Esophagus squamous epithelium (tissue), 5 donors: Measurements from ENCODE around the gene CA6. TPM values are rescaled to one million over a fixed set of nuclear protein-coding genes. Genes with fewer than 3 reads are reported as not detected.
"Not testable (repeated sequence)": the region's sequence is repeated elsewhere in the genome, so short reads cannot be mapped to it uniquely, and the experiment has no call there.

ENCODE experiments used
- DNase-seq: peaks from one replicate; lab custom pipeline; 2025; lab: John Stamatoyannopoulos, UW
- H3K27ac ChIP-seq, 4 donors: fragments of 200-600 bp; sonication (generic); one replicate each; pipeline ENCODE4 v1.5.1; 2016 to 2019; ENCODE audit warnings: mild to moderate bottlenecking in 1 of 4
- H3K27me3 ChIP-seq, 4 donors: fragments of 200-600 bp; sonication (generic); 1 replicate in 3 of 4; 2 replicates in 1 of 4; pipeline versions ENCODE4 v1.5.1 to v1.6.0; 2017 to 2021; ENCODE audit warnings: antibody characterized with exemption in 1 of 4
- H3K36me3 ChIP-seq, 3 donors: fragments of 200-600 bp; sonication (generic); one replicate each; pipeline ENCODE4 v1.5.1; 2016 to 2019
- H3K4me1 ChIP-seq, 3 donors: fragments of 200-600 bp; sonication (generic); one replicate each; pipeline ENCODE4 v1.5.1; 2017 to 2019
- H3K4me3 ChIP-seq, 4 donors: fragments of 200-600 bp; sonication (generic); 1 replicate in 3 of 4; 2 replicates in 1 of 4; pipeline ENCODE4 v1.5.1; 2016 to 2019; ENCODE audit warnings: mild to moderate bottlenecking in 2 of 4, moderate library complexity in 1 of 4
- H3K9me3 ChIP-seq, 3 donors: fragments of 200-600 bp; sonication (generic); one replicate each; pipeline ENCODE4 v1.5.1; 2016 to 2019
- POLR2A ChIP-seq, 4 donors: fragments of 450-650 bp; IDR thresholded peaks; one replicate each; pipeline ENCODE4 v1.6.1; 2017; ENCODE audit warnings: antibody characterized with exemption in 4 of 4, mild to moderate bottlenecking in 4 of 4, moderate library complexity in 3 of 4
- WGBS, 2 donors: methylation state at CpG; one replicate each; pipeline ENCODE4 v1.1.5; 2018; 5-methylcytosine and 5-hydroxymethylcytosine counted together
- intact Hi-C: fragments of 100-400 bp; cut with DNase I; formaldehyde crosslinking; loops from one replicate; pipeline ENCODE4 v1.15.0; 2022
- total RNA-seq, 4 donors: library from RNA; depleted of rRNA; stranded (reverse); fragments of >200 nt; gene quantifications; one replicate each; pipeline ENCODE4 v1.1.0, GENCODE V29; 2016
- TF ChIP-seq, protein P1 (sequence below), 6 experiments: fragments of 450-650 bp in 4 of 6; fragments of 200-600 bp in 2 of 6; sonication (generic) in 2 of 6; IDR thresholded peaks; one replicate each; pipeline ENCODE4 v1.5.1; 2016 to 2019; ENCODE audit warnings: antibody characterized with exemption in 6 of 6, mild to moderate bottlenecking in 4 of 6, moderate library complexity in 4 of 6
- donor health status: DM: yes; HTN: yes; CAD: no.

Gene CA6
- total RNA-seq, 4 donors from 2014 or later: not detected

DNA sequence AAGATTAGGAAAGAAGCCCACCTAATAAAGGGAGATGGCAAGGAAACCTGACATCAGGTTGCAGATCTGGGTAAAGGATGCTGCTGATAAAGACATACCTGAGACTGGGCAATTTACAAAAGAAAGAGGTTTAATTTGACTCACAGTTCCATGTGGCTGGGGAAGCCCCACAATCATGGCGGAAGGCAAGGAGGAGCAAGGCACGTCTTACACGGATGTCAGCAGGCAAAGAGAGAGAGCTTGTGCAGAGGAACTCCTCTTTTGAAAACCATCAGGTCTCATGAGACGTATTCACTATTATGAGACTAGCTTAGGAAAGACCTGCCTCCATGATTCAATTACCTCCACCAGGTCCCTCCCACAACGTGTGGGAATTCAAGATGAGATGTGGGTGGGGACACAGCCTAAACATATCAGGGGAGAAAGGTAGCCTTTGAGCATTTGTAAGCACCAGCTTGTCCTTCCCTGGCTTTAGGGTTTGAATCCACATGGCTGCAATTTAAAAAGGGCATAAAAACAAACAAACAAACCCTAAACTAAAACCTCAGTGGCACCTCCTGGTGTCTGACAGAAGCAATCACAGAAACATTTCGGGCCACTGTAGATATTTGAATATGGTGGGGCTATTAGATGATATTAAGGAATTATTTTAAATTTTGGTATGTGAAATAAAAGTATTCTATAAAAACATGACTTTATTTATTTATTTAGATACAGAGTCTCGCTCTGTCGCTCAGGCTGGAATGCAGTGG is 47.4 kb downstream of the CA6 start:
- DNase-seq: no peak
- H3K27me3 ChIP-seq: no peaks in the 10 kb centered on the region
- H3K4me1 ChIP-seq: peaks cover 0 to 3% (median 0%) of the 10 kb centered on the region in 3 donors
- no peak overlapping the region for H3K27ac ChIP-seq
- no peaks in the 10 kb centered on the region for H3K9me3 ChIP-seq
- intact Hi-C loops: no loop called here
- TF ChIP-seq, protein P1, sequence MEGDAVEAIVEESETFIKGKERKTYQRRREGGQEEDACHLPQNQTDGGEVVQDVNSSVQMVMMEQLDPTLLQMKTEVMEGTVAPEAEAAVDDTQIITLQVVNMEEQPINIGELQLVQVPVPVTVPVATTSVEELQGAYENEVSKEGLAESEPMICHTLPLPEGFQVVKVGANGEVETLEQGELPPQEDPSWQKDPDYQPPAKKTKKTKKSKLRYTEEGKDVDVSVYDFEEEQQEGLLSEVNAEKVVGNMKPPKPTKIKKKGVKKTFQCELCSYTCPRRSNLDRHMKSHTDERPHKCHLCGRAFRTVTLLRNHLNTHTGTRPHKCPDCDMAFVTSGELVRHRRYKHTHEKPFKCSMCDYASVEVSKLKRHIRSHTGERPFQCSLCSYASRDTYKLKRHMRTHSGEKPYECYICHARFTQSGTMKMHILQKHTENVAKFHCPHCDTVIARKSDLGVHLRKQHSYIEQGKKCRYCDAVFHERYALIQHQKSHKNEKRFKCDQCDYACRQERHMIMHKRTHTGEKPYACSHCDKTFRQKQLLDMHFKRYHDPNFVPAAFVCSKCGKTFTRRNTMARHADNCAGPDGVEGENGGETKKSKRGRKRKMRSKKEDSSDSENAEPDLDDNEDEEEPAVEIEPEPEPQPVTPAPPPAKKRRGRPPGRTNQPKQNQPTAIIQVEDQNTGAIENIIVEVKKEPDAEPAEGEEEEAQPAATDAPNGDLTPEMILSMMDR (IDR thresholded peaks at IDR 0.05): peak in 1 of 6 experiments; percentile 26
- TF ChIP-seq POLR2A (IDR thresholded peaks at IDR 0.05): no peak
- no peaks in the 10 kb centered on the region for H3K36me3 ChIP-seq
- no peak overlapping the region for H3K4me3 ChIP-seq
- 80 to 87% methylated on average over 8 of the region's 8 CpGs for WGBS, 2 donors

DNA sequence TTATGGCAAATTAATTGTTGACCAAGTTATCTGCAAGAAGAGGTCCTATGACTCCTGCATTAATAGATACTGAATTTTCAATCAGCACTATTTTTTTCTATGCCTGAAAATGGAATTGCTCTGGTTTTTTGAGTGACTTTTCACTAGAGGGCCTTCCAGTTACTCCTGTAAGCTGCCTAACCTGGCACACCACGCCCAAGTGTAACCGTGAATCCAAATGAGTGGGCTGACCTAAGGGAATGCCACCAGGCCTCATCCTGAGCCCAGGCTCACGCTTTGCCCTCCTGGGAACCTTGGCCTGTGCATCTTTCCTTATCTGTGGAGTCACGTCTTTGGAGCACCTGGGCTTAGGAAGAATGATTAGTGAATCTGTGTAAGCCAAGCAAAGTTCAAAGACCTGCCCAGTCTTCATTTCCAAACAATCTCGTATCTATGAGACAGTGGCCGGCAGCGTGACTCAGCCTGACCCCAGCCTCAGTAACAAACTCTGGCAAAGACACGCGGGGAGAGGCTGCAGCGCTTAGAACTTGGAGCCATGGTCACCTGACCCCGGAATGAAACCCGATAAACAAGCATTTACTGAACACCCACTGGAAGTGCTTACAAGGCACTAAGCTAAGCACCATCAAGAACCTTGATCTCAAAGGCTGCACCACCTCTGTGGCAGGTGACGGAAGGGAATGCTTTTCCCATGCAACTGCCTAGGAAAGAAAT is 48.5 kb downstream of the CA6 start:
- H3K27ac ChIP-seq, H3K36me3 ChIP-seq, DNase-seq, H3K4me1 ChIP-seq, intact Hi-C loops, H3K27me3 ChIP-seq, H3K9me3 ChIP-seq, H3K4me3 ChIP-seq: not testable (repeated sequence)
- 66 to 80% methylated on average over 2 to 9 of the region's 13 CpGs for WGBS, 2 donors

DNA sequence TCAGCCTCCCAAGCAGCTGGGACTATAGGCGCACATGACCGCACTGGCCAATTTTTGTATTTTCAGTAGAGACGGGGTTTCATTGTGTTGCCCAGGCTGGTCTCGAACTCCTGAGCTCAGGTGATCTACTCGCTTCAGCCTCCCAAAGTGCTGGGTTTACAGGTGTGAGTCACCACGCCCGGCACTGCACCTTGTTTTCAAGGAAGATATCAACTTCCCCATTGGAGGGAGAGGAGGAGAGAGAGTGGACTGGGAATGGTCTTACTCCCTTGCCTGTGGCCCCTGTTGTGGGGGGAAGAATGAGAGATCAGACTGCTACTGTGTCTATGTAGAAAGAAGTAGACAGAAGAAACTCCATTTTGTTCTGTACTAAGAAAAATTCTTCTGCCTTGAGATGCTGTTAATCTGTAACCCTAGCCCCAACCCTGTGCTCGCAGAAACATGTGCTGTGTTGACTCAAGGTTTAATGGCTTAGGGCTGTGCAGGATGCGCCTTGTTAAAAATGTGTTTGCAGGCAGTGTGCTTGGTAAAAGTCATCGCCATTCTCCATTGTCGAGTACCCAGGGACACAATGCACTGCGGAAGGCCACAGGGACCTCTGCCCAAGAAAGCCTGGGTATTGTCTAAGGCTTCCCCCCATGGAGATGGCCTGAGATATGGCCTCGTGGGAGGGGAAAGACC is 56.0 kb downstream of the CA6 start:
- H3K36me3 ChIP-seq, intact Hi-C loops, H3K27me3 ChIP-seq, H3K4me3 ChIP-seq, DNase-seq, H3K9me3 ChIP-seq: not testable (repeated sequence)
- peaks cover 0 to 21% (median 0%) of the 10 kb centered on the region in 3 donors for H3K4me1 ChIP-seq
- H3K27ac ChIP-seq: peak overlapping the region in 2 of 4 donors; percentile 52 to 62
- 53 to 58% methylated on average over 6 to 13 of the region's 13 CpGs for WGBS, 2 donors

DNA sequence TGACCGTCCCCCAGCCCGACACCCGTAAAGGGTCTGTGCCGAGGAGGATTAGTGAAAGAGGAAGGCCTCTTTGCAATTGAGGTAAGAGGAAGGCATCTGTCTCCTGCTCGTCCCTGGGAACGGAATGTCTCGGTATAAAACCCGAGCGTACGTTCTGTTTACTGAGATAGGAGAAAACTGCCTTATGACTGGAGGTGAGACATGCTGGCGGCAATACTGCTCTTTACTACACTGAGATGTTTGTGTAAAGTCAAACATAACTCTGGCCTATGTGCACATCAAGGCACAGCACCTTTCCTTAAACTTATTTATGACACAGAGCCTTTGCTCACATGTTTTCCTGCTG is 56.5 kb downstream of the CA6 start:
- intact Hi-C loops: not testable (repeated sequence)
- peak overlapping the region in 2 of 4 donors; percentile 52 to 62 for H3K27ac ChIP-seq

DNA sequence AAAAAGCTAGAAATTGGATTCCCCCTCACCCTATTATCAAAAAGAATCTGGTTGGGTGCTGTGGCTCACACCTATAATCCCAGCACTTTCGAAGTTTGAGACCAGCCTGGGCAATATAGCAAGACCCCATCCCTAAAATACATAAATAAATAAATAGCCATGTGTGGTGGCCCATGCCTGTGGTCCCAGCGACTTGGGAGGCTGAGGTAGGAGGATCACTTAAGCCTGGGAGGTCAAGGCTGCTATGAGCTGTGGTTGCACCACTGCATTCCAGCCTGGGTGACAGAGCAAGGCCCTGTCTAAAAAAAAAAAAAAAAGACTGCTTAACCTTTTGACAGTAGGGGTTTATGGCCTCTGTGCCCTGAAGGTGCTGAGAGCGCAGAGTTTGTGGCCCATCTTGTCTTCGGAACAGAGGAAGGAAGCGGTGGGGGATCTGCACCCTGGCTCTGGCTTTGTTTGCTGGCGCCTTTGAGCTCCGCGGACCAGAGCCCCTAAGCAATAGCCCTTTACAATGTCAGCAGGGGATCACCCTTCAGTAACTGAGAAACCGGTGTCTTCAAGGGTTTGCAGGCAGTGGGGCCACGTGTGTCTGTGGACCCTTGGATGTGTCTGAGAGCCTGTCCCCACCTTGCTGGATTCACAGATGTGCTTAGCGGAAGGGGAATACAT is 58.5 kb downstream of the CA6 start:
- 82 to 89% methylated on average over 10 to 11 of the region's 11 CpGs for WGBS, 2 donors
- no peak overlapping the region for H3K27ac ChIP-seq
- DNase-seq: no peak
- intact Hi-C loops: no loop called here
- TF ChIP-seq, protein P1 (IDR thresholded peaks at IDR 0.05): no peak
- H3K36me3 ChIP-seq: no peaks in the 10 kb centered on the region
- H3K9me3 ChIP-seq: no peaks in the 10 kb centered on the region
- no peaks in the 10 kb centered on the region for H3K27me3 ChIP-seq
- H3K4me3 ChIP-seq: no peak overlapping the region
- H3K4me1 ChIP-seq: peaks cover 0 to 21% (median 0%) of the 10 kb centered on the region in 3 donors

More for the DNA sequence above, 56.5 kb downstream of the CA6 start:
- DNase-seq, H3K4me3 ChIP-seq, H3K9me3 ChIP-seq, H3K36me3 ChIP-seq, H3K27me3 ChIP-seq: not testable (repeated sequence)
- WGBS, 2 donors: 30 to 81% methylated on average over 10 to 11 of the region's 11 CpGs
- H3K4me1 ChIP-seq: peaks cover 0 to 21% (median 0%) of the 10 kb centered on the region in 3 donors

DNA sequence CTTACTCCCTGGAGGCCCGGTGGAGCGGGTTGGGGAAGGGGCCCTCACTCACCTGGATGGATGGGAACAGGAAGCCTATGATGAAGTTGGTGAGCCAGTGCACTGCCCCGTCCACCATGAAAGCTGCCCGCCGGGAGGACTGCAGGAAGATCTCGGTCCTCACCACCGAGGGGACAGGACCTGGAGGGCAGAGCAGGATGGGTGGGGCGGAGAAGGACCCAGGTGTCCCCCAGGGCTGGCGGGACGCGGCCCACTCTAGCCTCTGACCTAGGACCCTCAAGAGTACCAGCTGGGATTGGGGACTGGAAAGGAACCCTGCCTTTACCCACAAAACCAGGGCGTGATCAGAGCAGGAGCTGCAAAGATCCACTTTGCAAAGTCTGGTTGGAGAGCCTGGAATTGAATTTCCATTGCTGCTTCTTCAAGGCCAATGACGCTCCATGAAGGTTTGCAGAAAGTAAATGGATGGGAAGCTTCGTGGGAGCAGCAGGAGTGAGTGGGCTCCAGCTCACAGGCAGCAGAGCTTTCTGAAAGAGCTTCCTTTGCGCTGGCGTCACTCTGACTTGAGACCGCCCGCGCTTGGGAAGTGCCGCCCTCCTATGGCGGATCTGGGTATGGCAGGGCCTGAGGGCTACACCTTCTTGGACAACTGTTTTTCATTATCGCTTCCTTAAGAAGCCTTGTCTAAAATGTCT is 59.2 kb downstream of the CA6 start:
- 57 to 82% methylated on average over 8 to 16 of the region's 22 CpGs for whole genome bisulfite sequencing, 2 donors
- no peak for TF ChIP-seq POLR2A (IDR thresholded peaks at IDR 0.05)
- TF ChIP-seq, protein P1 (IDR thresholded peaks at IDR 0.05): peak; percentile 78 to 84 (median 80)
- Histone ChIP-seq H3K27me3 (no peaks in the 10 kb centered on the region), H3K4me3 (no peak overlapping the region), H3K9me3 (no peaks in the 10 kb centered on the region), H3K4me1 (peaks cover 0 to 21% (median 0%) of the 10 kb centered on the region in 3 donors), H3K27ac (no peak overlapping the region), H3K36me3 (no peaks in the 10 kb centered on the region)
- peak; percentile 30 for DNase-seq
- intact Hi-C loops: no loop called here
